ENCODE results near the gene CACNG6. TPM values are rescaled to one million over a fixed set of nuclear protein-coding genes. Genes with fewer than 3 reads are reported as not detected.
A peak's percentile ranks its signal among the peaks of the same experiment; 100 is the strongest.
"Not testable (repeated sequence)": the region's sequence is repeated elsewhere in the genome, so short reads cannot be mapped to it uniquely, and the experiment has no call there.

The CACNG6 gene
- total and polyA plus RNA-seq, 12 donors, result not detected

GRCh38 chr19:54035215-54036178 is 44.1 kb downstream of the CACNG6 start:
- 50 to 54% methylated on average over 4 of the region's 4 CpGs for WGBS, 2 donors
- no peaks in the 10 kb centered on the region for H3K36me3 ChIP-seq
- ATAC-seq (no peak), DNase-seq (no peak)
- H3K27me3 ChIP-seq, result peaks cover 0 to 40% (median 9%) of the 10 kb centered on the region in 7 donors
- no peak for TF ChIP-seq CTCF (IDR thresholded peaks at IDR 0.05)
- intact Hi-C loops (cut with DNase I), result no loop called here
- H3K27ac ChIP-seq, result peak overlapping the region in 1 of 10 donors; percentile 3
- H3K9me3 ChIP-seq, result peaks cover 0 to 3% (median 0%) of the 10 kb centered on the region in 11 donors
- H3K4me3 ChIP-seq, result no peak overlapping the region
- peaks cover 0 to 6% (median 0%) of the 10 kb centered on the region in 9 donors for H3K4me1 ChIP-seq

- 74 to 76% methylated on average over 5 of the region's 5 CpGs for WGBS, 2 donors
- H3K27me3 ChIP-seq, result peaks cover 0 to 38% (median 11%) of the 10 kb centered on the region in 7 donors
Measured at GRCh38 chr19:54036542-54036941, 45.1 kb downstream of the CACNG6 start.

GRCh38 chr19:54040003-54040402 is 48.6 kb downstream of the CACNG6 start:
- DNase-seq (no peak), ATAC-seq (no peak)
- Histone ChIP-seq H3K27ac (no peak overlapping the region), H3K4me1 (peaks cover 0 to 5% (median 0%) of the 10 kb centered on the region in 9 donors), H3K9me3 (peaks cover 0 to 3% (median 0%) of the 10 kb centered on the region in 11 donors), H3K36me3 (no peaks in the 10 kb centered on the region), H3K27me3 (peaks cover 0 to 44% (median 14%) of the 10 kb centered on the region in 7 donors), H3K4me3 (no peak overlapping the region)
- WGBS, 2 donors, result 77 to 82% methylated on average over 4 of the region's 4 CpGs
- TF ChIP-seq CTCF (IDR thresholded peaks at IDR 0.05), result no peak
- intact Hi-C loops (cut with DNase I), result no loop called here

More at GRCh38 chr19:54036542-54036941, 45.1 kb downstream of the CACNG6 start:
- H3K4me1 ChIP-seq; H3K36me3 ChIP-seq; H3K27ac ChIP-seq; H3K4me3 ChIP-seq; DNase-seq; intact Hi-C loops (cut with DNase I); H3K9me3 ChIP-seq; ATAC-seq: not testable (repeated sequence)

- no peak for TF ChIP-seq CTCF (IDR thresholded peaks at IDR 0.05)
- H3K27me3 ChIP-seq, result peaks cover 0 to 59% (median 24%) of the 10 kb centered on the region in 7 donors
- H3K36me3 ChIP-seq, result no peaks in the 10 kb centered on the region
- H3K27ac ChIP-seq, result no peak overlapping the region
- H3K9me3 ChIP-seq, result peaks cover 0 to 3% (median 0%) of the 10 kb centered on the region in 11 donors
- no peak for ATAC-seq
- no peak for DNase-seq
- WGBS, 2 donors, result 55 to 62% methylated on average over 9 of the region's 9 CpGs
- peaks cover 0 to 1% (median 0%) of the 10 kb centered on the region in 9 donors for H3K4me1 ChIP-seq
- no peak overlapping the region for H3K4me3 ChIP-seq
- intact Hi-C loops (cut with DNase I), result no loop called here
Measured at GRCh38 chr19:54041969-54042606, 50.7 kb downstream of the CACNG6 start.

Measured in heart right ventricle (tissue), 16 donors.